ENCODE measurements around the gene BIRC6. TPM values are rescaled to one million over a fixed set of nuclear protein-coding genes. Genes with fewer than 3 reads are reported as not detected.

BIRC6 gene
- total and polyA plus RNA-seq, 4 donors: 3.6 to 137 (median 61.9) TPM

GRCh38 chr2:32668254-32668653 lies 311.4 kb downstream of the BIRC6 start:
- Histone ChIP-seq H3K36me3 (ENCODE audit: control insufficient read depth in 1 of 2, insufficient read depth in 2 of 2, low read length in 1 of 2) (no peaks in the 10 kb centered on the region), H3K4me1 (ENCODE audit: control insufficient read depth in 1 of 2, insufficient read depth in 2 of 2, low read length in 2 of 2) (no peaks in the 10 kb centered on the region), H3K27ac (ENCODE audit: low read depth in 1 of 2, low read length in 2 of 2) (no peak overlapping the region), H3K27me3 (ENCODE audit: control insufficient read depth in 1 of 2, insufficient read depth in 2 of 2, low read length in 1 of 2) (no peaks in the 10 kb centered on the region), H3K4me3 (ENCODE audit: low read length in 2 of 2) (no peak overlapping the region), H3K9me3 (ENCODE audit: control insufficient read depth, low read length) (no peaks in the 10 kb centered on the region)
- no peak for DNase-seq
- no peak for ATAC-seq (ENCODE audit: low FRiP score)
- 69 to 92% methylated on average over 1 of the region's 1 CpG for WGBS, 2 donors
- intact Hi-C loops (cut with DNase I): no loop called here

Small RNA genes lying within 50 kb of the gene (microRNA-seq; reads per million reads assigned to microRNA genes)
- gene MIR4765 (0 reads per million in 2 donors), gene MIR558 (0 reads per million in 2 donors)

Other genes starting within 250 kb of the BIRC6 start
- 10 to 100 TPM; 20.8 to 21.6 TPM for gene SLC30A6, start 191.2 kb upstream of the BIRC6 start, total RNA-seq
- gene SLC30A6, start 191.2 kb upstream of the BIRC6 start, polyA plus RNA-seq: 1 to 10 TPM; 3.0 to 7.1 TPM
- 1 to 10 TPM; 3.7 to 4.2 TPM for gene NLRC4, start 92.1 kb upstream of the BIRC6 start, total RNA-seq
- gene NLRC4, start 92.1 kb upstream of the BIRC6 start, polyA plus RNA-seq: 1 to 10 TPM in 1 of 2 donors, under 1 TPM in 1; 0.26 to 2.3 TPM
- gene YIPF4, start 79.1 kb upstream of the BIRC6 start, total RNA-seq: 10 to 100 TPM; 35.4 to 57.9 TPM
- 10 to 100 TPM; 14.9 to 23.1 TPM for gene YIPF4, start 79.1 kb upstream of the BIRC6 start, polyA plus RNA-seq

Measured in aorta (tissue), 5 donors.